Mucosa of rectum (tissue), 2 donors: ENCODE data around the gene AREL1.
A peak's percentile ranks its signal among the peaks of the same experiment; 100 is the strongest.

Source experiments
- H3K27ac ChIP-seq, 2 donors: one replicate each; pipeline ENCODE4 v1.7.0; 2013; ENCODE audit warnings: inconsistent platforms in 2 of 2, low read depth in 2 of 2, low read length in 2 of 2
- H3K27me3 ChIP-seq, 2 donors: one replicate each; pipeline ENCODE4 v1.7.0; 2013; ENCODE audit warnings: low read length in 2 of 2; ENCODE audit not compliant: control insufficient read depth in 2 of 2, insufficient read depth in 2 of 2
- H3K36me3 ChIP-seq, 2 donors: one replicate each; pipeline ENCODE4 v1.7.0; 2013; ENCODE audit warnings: low read length in 2 of 2; ENCODE audit not compliant: control insufficient read depth in 2 of 2, insufficient read depth in 2 of 2
- H3K4me1 ChIP-seq, 2 donors: one replicate each; pipeline ENCODE4 v1.7.0; 2013; ENCODE audit warnings: low read length in 2 of 2, mild to moderate bottlenecking in 1 of 2; ENCODE audit not compliant: control insufficient read depth in 2 of 2, insufficient read depth in 2 of 2
- H3K4me3 ChIP-seq, 2 donors: one replicate each; pipeline ENCODE4 v1.7.0; 2013; ENCODE audit warnings: low read length in 2 of 2
- H3K9ac ChIP-seq, 2 donors: one replicate each; pipeline ENCODE4 v1.7.0; 2013; ENCODE audit warnings: low read length in 2 of 2, low read depth in 1 of 2, mild to moderate bottlenecking in 1 of 2
- H3K9me3 ChIP-seq, 2 donors: one replicate each; pipeline ENCODE4 v1.7.0; 2013; ENCODE audit warnings: low read length in 2 of 2; ENCODE audit not compliant: control insufficient read depth in 2 of 2
- donor health status: healthy.
- donor health status: Normal muscosa, but diverticular disease.

Gene AREL1

DNA sequence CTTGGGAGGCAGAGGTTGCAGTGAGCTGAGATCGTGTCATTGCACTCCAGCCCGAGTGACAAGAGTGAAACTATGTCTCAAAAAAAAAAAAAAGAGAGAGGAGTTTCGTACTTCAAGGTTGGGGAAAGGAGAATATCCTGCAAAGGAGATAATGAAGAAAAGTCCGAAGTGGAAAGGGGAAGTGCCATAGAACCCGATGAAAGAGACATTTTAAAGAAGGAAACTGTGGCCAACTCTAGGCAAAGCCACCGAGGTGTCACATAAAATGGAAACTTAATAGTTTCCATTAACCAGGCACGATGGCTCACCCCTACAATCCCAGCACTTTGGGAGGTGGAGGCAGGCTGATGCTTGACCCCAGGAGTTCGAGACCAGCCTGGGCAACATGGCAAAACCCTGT is 85.8 kb downstream of the AREL1 start:
- Histone ChIP-seq H3K4me1 (peaks cover 3 to 4% of the 10 kb centered on the region in 2 donors), H3K9me3 (no peaks in the 10 kb centered on the region), H3K36me3 (no peaks in the 10 kb centered on the region), H3K9ac (no peak overlapping the region), H3K4me3 (no peak overlapping the region), H3K27me3 (peaks cover 0 to 3% of the 10 kb centered on the region in 2 donors), H3K27ac (no peak overlapping the region)

DNA sequence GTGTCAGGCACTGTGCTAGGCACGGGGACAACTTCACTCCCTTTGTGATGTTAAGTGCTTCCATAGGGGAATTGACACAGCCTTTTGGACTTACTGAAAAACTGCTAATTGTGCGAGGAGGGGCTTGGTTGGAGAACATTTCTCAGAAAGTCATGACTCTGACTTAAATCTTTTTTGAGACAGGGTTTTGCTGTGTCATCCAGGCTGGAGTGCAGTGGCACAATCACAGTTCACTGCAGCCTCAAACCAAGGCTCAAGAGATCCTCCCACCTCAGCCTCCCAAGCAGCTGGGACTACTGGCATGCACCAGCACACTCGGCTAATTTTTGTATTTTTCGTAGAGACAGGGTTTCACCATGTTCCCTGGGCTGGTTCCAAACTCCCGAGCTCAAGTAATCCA is 90.6 kb downstream of the AREL1 start:
- Histone ChIP-seq H3K36me3 (no peaks in the 10 kb centered on the region), H3K9me3 (no peaks in the 10 kb centered on the region), H3K4me3 (no peak overlapping the region), H3K4me1 (peaks cover 10 to 16% of the 10 kb centered on the region in 2 donors), H3K27ac (no peak overlapping the region), H3K9ac (no peak overlapping the region), H3K27me3 (peaks cover 0 to 3% of the 10 kb centered on the region in 2 donors)

DNA sequence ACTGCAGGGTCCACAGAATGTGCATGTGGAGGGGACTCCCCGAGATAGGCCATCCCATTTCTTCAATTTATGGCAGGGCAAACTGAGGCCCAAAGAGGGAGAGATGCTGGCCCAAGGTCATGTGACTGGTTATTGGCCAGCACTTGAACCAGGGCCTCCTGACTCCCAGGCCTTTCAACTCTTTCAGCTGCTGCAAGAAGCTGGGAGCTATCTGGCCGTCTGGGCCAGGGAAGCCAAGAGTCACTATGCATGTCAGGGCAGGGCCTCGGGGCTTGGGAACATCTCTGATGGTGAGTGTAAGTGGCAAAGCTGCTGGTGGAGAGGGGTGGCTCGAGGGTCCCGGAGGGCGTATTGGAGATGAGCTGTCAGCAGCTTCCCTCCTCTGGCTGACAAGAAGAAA is 91.3 kb downstream of the AREL1 start:
- Histone ChIP-seq H3K36me3 (no peaks in the 10 kb centered on the region), H3K27ac (no peak overlapping the region), H3K9ac (no peak overlapping the region), H3K9me3 (no peaks in the 10 kb centered on the region), H3K4me1 (peaks cover 10 to 16% of the 10 kb centered on the region in 2 donors), H3K27me3 (peaks cover 0 to 3% of the 10 kb centered on the region in 2 donors), H3K4me3 (no peak overlapping the region)

DNA sequence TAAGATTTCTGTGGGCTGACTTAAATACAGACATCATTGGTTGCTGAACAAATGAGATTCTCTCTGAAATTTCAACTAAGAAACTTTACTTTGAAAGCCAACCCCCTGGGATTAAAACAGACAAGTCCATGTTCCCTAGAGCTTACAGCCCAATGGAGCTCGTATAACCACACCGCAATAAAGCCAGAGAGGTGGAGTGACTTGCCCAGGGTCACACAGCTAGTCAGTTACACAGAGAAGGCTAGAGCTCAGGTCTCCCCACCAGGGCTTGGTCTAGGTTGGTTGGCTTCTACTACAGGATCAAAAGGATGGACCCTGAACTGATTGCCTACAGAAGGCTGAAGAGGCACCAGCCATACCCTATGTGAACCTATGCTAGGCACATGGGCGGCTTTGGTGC is 92.0 kb downstream of the AREL1 start:
- Histone ChIP-seq H3K27ac (no peak overlapping the region), H3K27me3 (peaks cover 0 to 3% of the 10 kb centered on the region in 2 donors), H3K4me3 (no peak overlapping the region), H3K36me3 (no peaks in the 10 kb centered on the region), H3K9me3 (no peaks in the 10 kb centered on the region), H3K4me1 (peaks cover 10 to 19% of the 10 kb centered on the region in 2 donors), H3K9ac (no peak overlapping the region)

DNA sequence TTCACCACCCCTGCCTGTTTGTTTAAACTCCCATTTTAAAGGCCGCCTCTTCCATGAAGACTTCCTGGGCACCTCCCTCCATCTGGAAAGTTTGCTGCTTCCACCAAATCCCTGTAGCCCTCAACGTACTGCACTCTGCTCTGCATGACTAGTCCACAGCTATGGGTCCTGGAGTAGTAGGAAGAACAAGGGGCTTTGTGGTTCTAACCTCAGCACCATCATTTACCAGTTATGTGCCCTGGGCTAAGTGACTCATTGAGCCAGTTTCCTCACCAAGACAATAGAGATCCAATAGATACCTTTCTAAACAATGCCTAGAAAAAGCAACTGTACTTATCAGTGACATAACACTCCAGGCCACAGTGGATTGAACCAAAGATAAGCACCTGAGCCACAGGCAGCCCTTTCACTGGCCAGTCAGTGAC is 92.4 kb downstream of the AREL1 start:
- H3K9ac ChIP-seq = no peak overlapping the region
- H3K9me3 ChIP-seq = no peaks in the 10 kb centered on the region
- H3K27ac ChIP-seq = peak overlapping the region in 1 of 2 donors; percentile 32
- peaks cover under 1 to 3% of the 10 kb centered on the region in 2 donors for H3K27me3 ChIP-seq
- H3K36me3 ChIP-seq = no peaks in the 10 kb centered on the region
- H3K4me3 ChIP-seq = no peak overlapping the region
- H3K4me1 ChIP-seq = peaks cover 10 to 19% of the 10 kb centered on the region in 2 donors

DNA sequence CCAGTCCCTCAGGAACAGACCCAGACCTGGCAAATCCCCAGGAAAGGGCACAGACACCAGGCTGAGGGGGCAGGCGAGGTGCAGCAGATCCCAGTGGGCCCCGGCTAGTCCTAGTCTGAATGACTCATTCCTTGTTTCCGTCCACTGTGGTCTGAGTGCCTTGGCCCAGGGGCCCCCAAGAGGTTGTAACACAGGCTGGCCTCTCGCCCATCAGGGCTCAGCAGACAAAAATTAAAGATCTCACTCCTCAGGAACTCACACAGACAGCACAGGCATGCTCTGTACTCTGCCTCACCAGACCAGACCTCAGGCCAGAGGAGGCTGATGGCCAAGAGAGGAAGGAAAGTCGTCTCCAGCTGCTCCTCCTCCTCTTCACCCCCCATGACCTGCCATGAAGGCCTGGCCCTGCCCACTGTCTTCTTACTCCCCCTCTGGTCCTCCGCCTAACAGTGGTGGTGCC is 93.2 kb downstream of the AREL1 start:
- H3K4me1 ChIP-seq = peaks cover 10 to 19% of the 10 kb centered on the region in 2 donors
- H3K9me3 ChIP-seq = no peaks in the 10 kb centered on the region
- no peak overlapping the region for H3K9ac ChIP-seq
- H3K27ac ChIP-seq = peak overlapping the region in 1 of 2 donors; percentile 32
- no peaks in the 10 kb centered on the region for H3K36me3 ChIP-seq
- no peak overlapping the region for H3K4me3 ChIP-seq
- H3K27me3 ChIP-seq = peaks cover 3% of the 10 kb centered on the region in 2 donors

DNA sequence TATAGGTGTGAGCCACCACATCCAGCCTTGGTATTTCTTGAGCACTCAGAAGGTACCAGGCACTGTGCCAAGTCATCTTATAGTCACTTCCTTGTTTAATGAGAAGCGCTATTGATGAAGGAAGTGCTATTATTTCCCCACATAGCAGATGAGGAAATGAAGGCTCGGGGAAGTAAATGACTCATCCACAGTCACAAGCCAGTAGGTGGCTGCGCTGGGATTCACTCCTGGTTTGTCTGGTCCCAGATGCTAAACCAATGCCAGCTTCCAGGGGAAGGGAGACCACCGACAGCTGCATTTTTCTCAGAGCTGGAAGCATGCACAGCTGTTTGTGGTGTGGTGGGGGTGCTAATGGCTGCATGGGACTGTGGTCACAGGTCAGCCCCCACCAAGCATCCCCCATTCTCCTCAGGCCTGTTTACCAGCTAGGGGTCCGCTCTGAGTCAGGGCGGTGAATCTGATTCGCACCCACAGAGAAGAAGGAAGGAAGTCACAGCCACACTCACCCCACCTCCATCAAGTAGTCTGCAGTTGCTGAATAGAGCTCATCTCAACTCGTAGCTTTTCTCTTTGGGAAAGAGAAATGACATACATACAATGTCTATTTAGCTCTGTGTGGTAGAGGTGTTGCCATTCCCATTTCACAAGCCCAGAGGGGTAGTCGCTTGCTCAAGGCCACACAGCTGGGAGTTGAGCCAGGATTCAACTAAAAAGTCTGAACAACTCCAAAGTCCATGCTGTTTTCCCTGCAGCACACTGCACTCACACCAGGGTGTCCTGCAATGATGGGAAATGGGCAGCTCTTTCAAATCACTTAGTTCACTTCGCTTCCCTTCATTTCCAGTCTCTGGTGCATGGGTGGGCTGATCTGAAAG is 94.6 kb downstream of the AREL1 start:
- H3K9me3 ChIP-seq = no peaks in the 10 kb centered on the region
- H3K36me3 ChIP-seq = no peaks in the 10 kb centered on the region
- H3K4me1 ChIP-seq = peaks cover 10 to 19% of the 10 kb centered on the region in 2 donors
- peaks cover 3% of the 10 kb centered on the region in 2 donors for H3K27me3 ChIP-seq
- H3K27ac ChIP-seq = peak overlapping the region; percentile 52 to 67
- H3K4me3 ChIP-seq = peak overlapping the region in 1 of 2 donors; percentile 1
- H3K9ac ChIP-seq = no peak overlapping the region

DNA sequence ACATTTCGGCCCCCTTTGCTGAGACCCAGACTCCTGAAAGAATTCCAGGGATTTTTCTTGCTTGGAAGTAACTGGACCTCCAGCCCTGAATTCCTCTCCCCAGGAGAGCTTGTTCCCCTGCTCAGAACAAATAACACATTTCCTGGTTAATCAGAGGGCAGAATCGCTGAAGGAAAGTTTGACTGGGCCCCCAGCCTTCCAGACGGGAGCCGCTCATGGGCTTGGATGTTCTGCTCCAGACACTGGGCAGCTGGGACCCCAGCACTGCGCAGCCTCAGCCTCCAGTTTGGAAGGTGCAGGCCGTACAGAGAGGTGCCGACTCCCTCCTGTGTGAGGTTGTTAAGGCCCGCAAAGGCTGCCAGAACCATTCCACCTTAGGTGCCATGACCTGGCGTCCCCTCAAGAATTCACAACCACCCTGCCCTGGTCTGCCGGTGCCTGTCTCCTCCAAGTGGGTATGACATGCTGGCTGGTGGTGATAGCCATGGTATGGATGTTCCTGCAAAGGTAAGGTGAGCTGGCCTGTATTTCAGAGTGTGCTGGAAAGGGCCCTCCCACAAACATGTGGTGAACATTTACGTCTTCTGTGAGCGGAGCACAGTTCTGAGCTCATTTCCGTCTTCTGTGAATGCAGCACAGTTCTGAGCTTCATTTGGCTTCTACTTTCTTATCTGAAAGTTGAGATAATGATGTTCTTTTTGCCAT is 95.7 kb downstream of the AREL1 start:
- Histone ChIP-seq H3K27ac (no peak overlapping the region), H3K36me3 (no peaks in the 10 kb centered on the region), H3K4me3 (no peak overlapping the region), H3K4me1 (peaks cover 10 to 19% of the 10 kb centered on the region in 2 donors), H3K27me3 (peaks cover 3% of the 10 kb centered on the region in 2 donors), H3K9ac (no peak overlapping the region), H3K9me3 (no peaks in the 10 kb centered on the region)

DNA sequence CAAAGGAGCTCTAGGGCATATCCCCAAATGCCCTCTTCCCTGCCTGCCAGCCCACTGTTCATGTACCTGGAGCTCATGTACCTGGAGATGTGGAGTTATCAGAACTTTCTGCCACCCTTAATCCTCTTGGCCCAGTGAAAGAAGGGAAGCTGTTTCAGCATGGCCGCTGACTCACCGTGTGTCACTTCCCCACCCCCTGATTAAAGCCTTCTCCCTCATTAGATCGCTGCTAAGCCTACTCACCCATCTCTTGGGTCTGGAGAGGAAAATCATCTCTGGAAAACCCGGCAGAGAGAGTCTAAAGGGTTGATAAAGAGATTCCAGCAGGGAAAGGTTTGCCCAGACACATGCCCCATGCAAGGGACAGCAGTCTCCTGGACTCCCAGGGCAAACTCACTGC is 96.4 kb downstream of the AREL1 start:
- Histone ChIP-seq H3K4me1 (peaks cover 13 to 19% of the 10 kb centered on the region in 2 donors), H3K36me3 (no peaks in the 10 kb centered on the region), H3K9ac (no peak overlapping the region), H3K4me3 (no peak overlapping the region), H3K27me3 (peaks cover 3 to 5% of the 10 kb centered on the region in 2 donors), H3K27ac (no peak overlapping the region), H3K9me3 (no peaks in the 10 kb centered on the region)

DNA sequence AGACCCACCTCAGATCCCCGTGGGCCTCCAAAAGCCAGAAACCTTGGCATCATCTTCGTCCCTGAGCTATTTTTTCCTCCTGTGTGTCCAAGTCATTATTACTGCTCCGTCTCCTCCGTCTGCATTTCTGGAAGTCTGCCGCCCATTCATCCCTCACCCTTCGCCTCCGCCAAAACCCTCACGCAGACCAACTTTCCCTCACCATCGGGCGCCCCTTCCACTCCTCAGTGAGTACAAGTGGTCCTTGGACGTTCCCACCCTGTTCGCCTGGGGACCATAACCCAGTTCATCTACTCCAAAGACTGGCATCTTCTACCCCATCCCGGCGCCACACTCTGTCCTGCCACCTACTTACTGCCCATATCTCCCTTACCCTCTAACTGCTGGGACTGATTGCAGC is 97.1 kb downstream of the AREL1 start:
- Histone ChIP-seq H3K4me3 (no peak overlapping the region), H3K27ac (no peak overlapping the region), H3K27me3 (peaks cover 3 to 7% of the 10 kb centered on the region in 2 donors), H3K9ac (no peak overlapping the region), H3K9me3 (no peaks in the 10 kb centered on the region), H3K4me1 (peaks cover 13 to 19% of the 10 kb centered on the region in 2 donors), H3K36me3 (no peaks in the 10 kb centered on the region)
